B cell (primary cell): ENCODE results near the gene SLC15A2. TPM values are rescaled to one million over a fixed set of nuclear protein-coding genes. Genes with fewer than 3 reads are reported as not detected.
A peak's percentile ranks its signal among the peaks of the same experiment; 100 is the strongest.

Source experiments
- ATAC-seq: fragments of 200-7000 bp; cut with Tn5 transposase; one replicate; pipeline ENCODE4 v1.10.0; 2021; ENCODE audit warnings: low read depth, mild to moderate bottlenecking, moderate number of reproducible peaks, moderate library complexity
- CTCF ChIA-PET: fragments of 350-600 bp; sonication (Branson Sonifier 250); formaldehyde crosslinking; loops from one replicate; lab custom pipeline; 2021; ENCODE audit warnings: antibody characterized with exemption, inconsistent platforms; lab: Charles Lee
- POLR2A ChIA-PET: fragments of 350-600 bp; sonication (Branson Sonifier 250); formaldehyde crosslinking; loops from one replicate; lab custom pipeline; 2021; ENCODE audit warnings: antibody characterized with exemption; lab: Charles Lee
- DNase-seq: peaks from one replicate; pipeline ENCODE4 v3.0.0; 2013
- H2AFZ ChIP-seq: 2 replicates; pipeline ENCODE4 v1.6.1; 2012; ENCODE audit warnings: mild to moderate bottlenecking, low read depth, low read length; ENCODE audit not compliant: insufficient read depth, poor library complexity, severe bottlenecking
- H3K27ac ChIP-seq, 2 donors: 1 replicate in 1 of 2; 2 replicates in 1 of 2; pipeline ENCODE4 v1.5.1; 2012 to 2013; ENCODE audit warnings: low read length in 2 of 2, mild to moderate bottlenecking in 2 of 2, moderate library complexity in 1 of 2
- H3K27me3 ChIP-seq, 4 experiments: fragments of 200-600 bp in 1 of 4; sonication (generic) in 1 of 4; replicated peaks in 1 of 4; 1 replicate in 2 of 4; 2 replicates in 2 of 4; pipeline versions ENCODE4 v1.6.1 to v1.7.0; 2013 to 2016; ENCODE audit warnings: low read length in 3 of 4, mild to moderate bottlenecking in 2 of 4, mixed read lengths in 1 of 4, moderate library complexity in 1 of 4; ENCODE audit not compliant: insufficient read depth in 4 of 4, control insufficient read depth in 3 of 4; ENCODE audit errors: control extremely low read depth in 1 of 4
- H3K36me3 ChIP-seq, 2 experiments: replicated peaks in 1 of 2; 1 replicate in 1 of 2; 2 replicates in 1 of 2; pipeline versions ENCODE4 v1.6.1 to v1.7.1; 2013; ENCODE audit warnings: low read length in 1 of 2; ENCODE audit not compliant: insufficient read depth in 2 of 2, control insufficient read depth in 1 of 2; ENCODE audit errors: control extremely low read depth in 1 of 2, extremely low read depth in 1 of 2
- H3K4me1 ChIP-seq, 2 donors: fragments of 200-600 bp in 1 of 2; sonication (generic) in 1 of 2; 1 replicate in 1 of 2; 2 replicates in 1 of 2; pipeline versions ENCODE4 v1.5.1 to v1.6.1; 2013 to 2017; ENCODE audit warnings: low read length in 2 of 2; ENCODE audit not compliant: control insufficient read depth in 2 of 2, insufficient read depth in 2 of 2
- H3K4me2 ChIP-seq: replicated peaks from 2 replicates; pipeline ENCODE3; 2012; ENCODE audit warnings: mild to moderate bottlenecking, low read depth, low read length; ENCODE audit not compliant: poor library complexity, severe bottlenecking
- H3K4me3 ChIP-seq, 5 experiments: fragments of 200-600 bp in 1 of 5; sonication (generic) in 1 of 5; 1 replicate in 3 of 5; 2 replicates in 2 of 5; pipeline versions ENCODE4 v1.5.1 to v1.7.0; 2011 to 2016; ENCODE audit warnings: low read length in 4 of 5, mild to moderate bottlenecking in 4 of 5, low read depth in 2 of 5, control low read depth in 1 of 5, moderate library complexity in 1 of 5; ENCODE audit not compliant: insufficient read depth in 1 of 5; ENCODE audit errors: control extremely low read depth in 1 of 5, extremely low read depth in 1 of 5
- H3K79me2 ChIP-seq: fragments of 200-600 bp; sonication (generic); one replicate; pipeline ENCODE4 v1.6.0; 2016; ENCODE audit warnings: low read length; ENCODE audit not compliant: control insufficient read depth, insufficient read depth
- H3K9ac ChIP-seq: fragments of 200-600 bp; sonication (generic); 2 replicates; pipeline ENCODE4 v1.6.1; 2017; ENCODE audit warnings: mild to moderate bottlenecking, low read length, moderate library complexity
- H3K9me3 ChIP-seq, 3 donors: one replicate each; pipeline versions ENCODE4 v1.6.1 to v1.7.1; 2013; ENCODE audit warnings: low read length in 2 of 3; ENCODE audit not compliant: control insufficient read depth in 2 of 3, insufficient read depth in 1 of 3; ENCODE audit errors: control extremely low read depth in 1 of 3
- H4K20me1 ChIP-seq: 2 replicates; pipeline ENCODE4 v1.6.0; 2012; ENCODE audit warnings: mild to moderate bottlenecking, low read length; ENCODE audit not compliant: insufficient read depth, control insufficient read depth, poor library complexity, severe bottlenecking
- H3K27ac Mint-ChIP-seq: one replicate; pipeline ENCODE4 v1.8.0; 2021; ENCODE audit warnings: mixed read lengths
- H3K27me3 Mint-ChIP-seq: one replicate; pipeline ENCODE4 v1.8.0; 2021; ENCODE audit warnings: mixed read lengths
- H3K4me1 Mint-ChIP-seq: one replicate; pipeline ENCODE4 v1.8.0; 2021; ENCODE audit warnings: mixed read lengths
- H3K4me3 Mint-ChIP-seq: one replicate; pipeline ENCODE4 v1.8.0; 2021; ENCODE audit warnings: mixed read lengths
- H3K9me3 Mint-ChIP-seq: one replicate; pipeline ENCODE4 v1.8.0; 2022; ENCODE audit warnings: mixed read lengths; ENCODE audit not compliant: insufficient read depth
- CTCF ChIP-seq: fragments of 200-600 bp; IDR thresholded peaks from one replicate; pipeline ENCODE4 v1.8.0; 2022; ENCODE audit warnings: antibody characterized with exemption, mild to moderate bottlenecking
- EZH2 ChIP-seq: IDR thresholded peaks from 2 replicates; pipeline ENCODE4 v1.6.1; 2012; ENCODE audit warnings: borderline replicate concordance, low read depth, mild to moderate bottlenecking, moderate library complexity, low read length; ENCODE audit not compliant: insufficient read depth, poor library complexity, severe bottlenecking
- WGBS: methylation state at CpG from one replicate; pipeline ENCODE4 v1.1.5; 2013; ENCODE audit warnings: missing lambda C conversion rate; ENCODE audit not compliant: insufficient coverage; 5-methylcytosine and 5-hydroxymethylcytosine counted together
- intact Hi-C: fragments of 100-400 bp; cut with micrococcal nuclease; formaldehyde crosslinking; loops from one replicate; pipeline ENCODE4 v1.10.0; 2022
- polyA plus RNA-seq: library from polyadenylated mRNA; depleted of rRNA; stranded (reverse); fragments of >200 nt; gene quantifications from 2 replicates; pipeline ENCODE4 v1.2.3, GENCODE V29; 2012
- total RNA-seq, 2 donors: library from RNA; stranded (reverse); fragments of 120-200 nt in 1 of 2; gene quantifications; 1 replicate in 1 of 2; 2 replicates in 1 of 2; pipeline versions ENCODE4 v1.2.3 to v1.2.4, GENCODE V29; 2013 to 2022

Gene SLC15A2
- total and polyA plus RNA-seq, 2 donors (not counting 1 experiment from before 2014, with no cell fraction given): 13.1 to 16.9 TPM

- Histone ChIP-seq H3K4me3 (no peak overlapping the region), H4K20me1 (no peaks in the 10 kb centered on the region), H3K9me3 (no peaks in the 10 kb centered on the region), H3K4me2 (no peak overlapping the region), H3K27ac (no peak overlapping the region), H3K9ac (no peak overlapping the region), H3K27me3 (no peaks in the 10 kb centered on the region), H2AFZ (no peak overlapping the region), H3K4me1 (no peaks in the 10 kb centered on the region), H3K36me3 (peaks cover 3 to 54% of the 10 kb centered on the region in 2 experiments), H3K79me2 (peaks cover 7% of the 10 kb centered on the region)
- Mint-ChIP-seq H3K4me3 (no peak overlapping the region), H3K27me3 (no peaks in the 10 kb centered on the region), H3K27ac (peak overlapping the region; percentile 16), H3K9me3 (no peaks in the 10 kb centered on the region), H3K4me1 (no peaks in the 10 kb centered on the region)
- ChIA-PET CTCF (no interaction called here), POLR2A (no interaction called here)
- TF ChIP-seq CTCF (no peak), EZH2 (no peak)
- no peak for ATAC-seq
- intact Hi-C loops: no loop called here
- no peak for DNase-seq
These were observed 2.6 kb downstream of the SLC15A2 start for GRCh38 chr3:121896823-121897222.

GRCh38 chr3:121897296-121897695 is 3.1 kb downstream of the SLC15A2 start:
- Histone ChIP-seq H3K9me3 (no peaks in the 10 kb centered on the region), H3K4me2 (no peak overlapping the region), H3K79me2 (peaks cover 7% of the 10 kb centered on the region), H3K27ac (no peak overlapping the region), H3K4me3 (no peak overlapping the region), H3K27me3 (no peaks in the 10 kb centered on the region), H3K36me3 (peaks cover 3 to 54% of the 10 kb centered on the region in 2 experiments), H2AFZ (no peak overlapping the region), H3K9ac (no peak overlapping the region), H4K20me1 (no peaks in the 10 kb centered on the region), H3K4me1 (no peaks in the 10 kb centered on the region)
- TF ChIP-seq EZH2: no peak
- CTCF ChIA-PET: no interaction called here
- peak overlapping the region; percentile 16 for H3K27ac Mint-ChIP-seq
- DNase-seq: no peak
- intact Hi-C loops: no loop called here
- WGBS: 100% methylated on average over 1 of the region's 3 CpGs
- POLR2A ChIA-PET: no interaction called here
- no peak overlapping the region for H3K4me3 Mint-ChIP-seq
- H3K27me3 Mint-ChIP-seq: no peaks in the 10 kb centered on the region
- peaks cover 1% of the 10 kb centered on the region for H3K9me3 Mint-ChIP-seq
- no peak for ATAC-seq
- H3K4me1 Mint-ChIP-seq: no peaks in the 10 kb centered on the region
